Esophagus muscularis mucosa (tissue), 4 donors: Measurements from ENCODE around the gene LPAR1.

Source experiments
- CTCF ChIP-seq, 3 experiments: fragments of 200-600 bp in 2 of 3; fragments of 450-650 bp in 1 of 3; sonication (generic) in 2 of 3; IDR thresholded peaks; one replicate each; pipeline ENCODE4 v1.5.1; 2017 to 2019; ENCODE audit warnings: antibody characterized with exemption in 3 of 3, mild to moderate bottlenecking in 2 of 3, moderate library complexity in 1 of 3
- EP300 ChIP-seq: sonication (generic); formaldehyde crosslinking; IDR thresholded peaks from one replicate; pipeline ENCODE4 v1.6.1; 2017; ENCODE audit warnings: antibody characterized with exemption
- POLR2A ChIP-seq: fragments of 450-650 bp; IDR thresholded peaks from one replicate; pipeline ENCODE4 v1.6.1; 2017; ENCODE audit warnings: antibody characterized with exemption, moderate library complexity, mild to moderate bottlenecking, low read depth
- POLR2AphosphoS5 ChIP-seq, 2 donors: sonication (generic); formaldehyde crosslinking; IDR thresholded peaks; one replicate each; pipeline ENCODE4 v1.6.1; 2017; ENCODE audit warnings: antibody characterized with exemption in 2 of 2

GRCh38 chr9:111036429-111036789 lies 1.9 kb downstream of the LPAR1 start:
- TF ChIP-seq POLR2AphosphoS5 (IDR thresholded peaks at IDR 0.05) (peak; percentile 25 to 49), CTCF (IDR thresholded peaks at IDR 0.05) (peak; percentile 37 to 43 (median 37)), POLR2A (no peak), EP300 (no peak)
